H9 (cell line): Measurements from ENCODE around the gene GRIN2D. TPM values are rescaled to one million over a fixed set of nuclear protein-coding genes. Genes with fewer than 3 reads are reported as not detected.

Experiments used
- DNase-seq: peaks from one replicate; pipeline ENCODE4 v3.0.0-alpha.2; 2017
- H2AFZ ChIP-seq: one replicate; pipeline ENCODE4 v1.6.1; 2013; ENCODE audit warnings: mild to moderate bottlenecking, low read length, control low read depth, moderate library complexity
- H2AK5ac ChIP-seq: 2 replicates; pipeline ENCODE4 v1.6.1; 2013; ENCODE audit warnings: low read length, control low read depth, mixed read lengths; ENCODE audit not compliant: insufficient read length
- H2BK120ac ChIP-seq: one replicate; pipeline ENCODE4 v1.6.1; 2013; ENCODE audit warnings: low read depth, mild to moderate bottlenecking, low read length, control low read depth, inconsistent platforms; ENCODE audit not compliant: poor library complexity, severe bottlenecking
- H2BK12ac ChIP-seq: 2 replicates; pipeline ENCODE4 v1.6.1; 2013; ENCODE audit warnings: low read length, control low read depth, mixed read lengths, low read depth; ENCODE audit not compliant: insufficient read length
- H2BK15ac ChIP-seq: 2 replicates; pipeline ENCODE4 v1.6.1; 2013; ENCODE audit warnings: low read depth, low read length, control low read depth
- H2BK20ac ChIP-seq: one replicate; pipeline ENCODE4 v1.6.1; 2013; ENCODE audit warnings: low read depth, mild to moderate bottlenecking, low read length, control low read depth, inconsistent platforms; ENCODE audit not compliant: poor library complexity, severe bottlenecking
- H2BK5ac ChIP-seq: 2 replicates; pipeline ENCODE4 v1.6.1; 2013; ENCODE audit warnings: low read length, control low read depth, mixed read lengths; ENCODE audit not compliant: insufficient read length
- H3K14ac ChIP-seq: 2 replicates; pipeline ENCODE4 v1.6.1; 2013; ENCODE audit warnings: low read length, control low read depth; ENCODE audit not compliant: insufficient read depth
- H3K18ac ChIP-seq: 2 replicates; pipeline ENCODE4 v1.6.1; 2013; ENCODE audit warnings: low read depth, mild to moderate bottlenecking, mixed read lengths, low read length, control low read depth; ENCODE audit not compliant: insufficient read length
- H3K23ac ChIP-seq: 2 replicates; pipeline ENCODE4 v1.6.1; 2013; ENCODE audit warnings: low read length, control low read depth, mixed read lengths, low read depth; ENCODE audit not compliant: insufficient read length
- H3K23me2 ChIP-seq: 2 replicates; pipeline ENCODE4 v1.6.1; 2013; ENCODE audit warnings: low read depth, mild to moderate bottlenecking, mixed read lengths, low read length, control low read depth; ENCODE audit not compliant: insufficient read length, poor library complexity, severe bottlenecking
- H3K27ac ChIP-seq: 2 replicates; pipeline ENCODE4 v1.5.1; 2013; ENCODE audit warnings: low read length, control low read depth, mixed read lengths, low read depth; ENCODE audit not compliant: insufficient read length
- H3K27me3 ChIP-seq: 2 replicates; pipeline ENCODE4 v1.6.1; 2013; ENCODE audit warnings: low read length, control low read depth, inconsistent platforms; ENCODE audit not compliant: insufficient read depth
- H3K4ac ChIP-seq: 2 replicates; pipeline ENCODE4 v1.6.1; 2013; ENCODE audit warnings: low read depth, mild to moderate bottlenecking, control low read depth, inconsistent platforms, low read length, moderate library complexity
- H3K4me1 ChIP-seq: 2 replicates; pipeline ENCODE4 v1.6.1; 2013; ENCODE audit warnings: low read length, control low read depth, inconsistent platforms; ENCODE audit not compliant: insufficient read depth
- H3K4me2 ChIP-seq: 2 replicates; pipeline ENCODE4 v1.6.1; 2013; ENCODE audit warnings: low read length, control low read depth, mixed read lengths; ENCODE audit not compliant: insufficient read length, insufficient read depth
- H3K56ac ChIP-seq: 2 replicates; pipeline ENCODE4 v1.6.1; 2013; ENCODE audit warnings: low read depth, mild to moderate bottlenecking, mixed read lengths, low read length, control low read depth; ENCODE audit not compliant: insufficient read length
- H3K79me1 ChIP-seq: 2 replicates; pipeline ENCODE4 v1.6.1; 2013; ENCODE audit warnings: low read depth, mild to moderate bottlenecking, moderate library complexity, low read length, control low read depth, inconsistent platforms; ENCODE audit not compliant: insufficient read depth, poor library complexity, severe bottlenecking
- H3K79me2 ChIP-seq: 2 replicates; pipeline ENCODE4 v1.6.1; 2013; ENCODE audit warnings: low read length, control low read depth, inconsistent platforms; ENCODE audit not compliant: insufficient read depth
- H3K9ac ChIP-seq: 2 replicates; pipeline ENCODE4 v1.6.1; 2013; ENCODE audit warnings: low read length, control low read depth, mixed read lengths; ENCODE audit not compliant: insufficient read length; ENCODE audit errors: extremely low read depth
- H3K9me3 ChIP-seq: one replicate; pipeline ENCODE4 v1.6.1; 2013; ENCODE audit warnings: low read depth, low read length, inconsistent platforms; ENCODE audit not compliant: control insufficient read depth
- H3T11ph ChIP-seq: one replicate; pipeline ENCODE4 v1.6.1; 2013; ENCODE audit warnings: mild to moderate bottlenecking, low read length, control low read depth, inconsistent platforms
- H4K20me1 ChIP-seq: one replicate; pipeline ENCODE4 v1.6.1; 2013; ENCODE audit not compliant: control insufficient read depth, insufficient read length, insufficient read depth
- H4K5ac ChIP-seq: 2 replicates; pipeline ENCODE4 v1.6.1; 2013; ENCODE audit warnings: low read depth, mild to moderate bottlenecking, mixed read lengths, low read length, control low read depth; ENCODE audit not compliant: insufficient read length
- H4K8ac ChIP-seq: replicated peaks from 2 replicates; pipeline ENCODE4 v1.6.1; 2013; ENCODE audit warnings: low read length, control low read depth, mixed read lengths, low read depth; ENCODE audit not compliant: insufficient read length
- H4K91ac ChIP-seq: 2 replicates; pipeline ENCODE4 v1.6.1; 2013; ENCODE audit warnings: low read depth, mild to moderate bottlenecking, moderate library complexity, mixed read lengths, low read length, control low read depth; ENCODE audit not compliant: insufficient read length
- H3K27ac Mint-ChIP-seq, 3 experiments: 2 replicates in 2 of 3; 3 replicates in 1 of 3; pipeline ENCODE4 v1.8.0; 2020 to 2021; ENCODE audit warnings: mixed read lengths in 3 of 3, mild to moderate bottlenecking in 1 of 3, moderate library complexity in 1 of 3
- H3K27me3 Mint-ChIP-seq: 2 replicates; pipeline ENCODE4 v1.8.0; 2021; ENCODE audit warnings: low read depth, mild to moderate bottlenecking, moderate library complexity, mixed read lengths
- H3K36me3 Mint-ChIP-seq, 3 experiments: 2 replicates in 2 of 3; 3 replicates in 1 of 3; pipeline ENCODE4 v1.8.0; 2020 to 2021; ENCODE audit warnings: low read depth in 3 of 3, mixed read lengths in 3 of 3; ENCODE audit not compliant: insufficient read depth in 1 of 3
- H3K4me1 Mint-ChIP-seq, 2 experiments: 2 replicates each; pipeline ENCODE4 v1.8.0; 2020; ENCODE audit warnings: mixed read lengths in 2 of 2
- H3K4me3 Mint-ChIP-seq, 2 experiments: 2 replicates in 1 of 2; 3 replicates in 1 of 2; pipeline ENCODE4 v1.8.0; 2020 to 2021; ENCODE audit warnings: mild to moderate bottlenecking in 2 of 2, mixed read lengths in 2 of 2, moderate library complexity in 1 of 2
- H3K9me3 Mint-ChIP-seq, 2 experiments: 2 replicates in 1 of 2; 3 replicates in 1 of 2; pipeline ENCODE4 v1.8.0; 2020; ENCODE audit warnings: mild to moderate bottlenecking in 2 of 2, mixed read lengths in 2 of 2, moderate library complexity in 1 of 2
- CTCF ChIP-seq: fragments of 200-600 bp; sonication (generic); conservative IDR thresholded peaks from 3 replicates; pipeline ENCODE4 v1.8.0; 2021; ENCODE audit warnings: antibody characterized with exemption, mild to moderate bottlenecking
- WGBS: extraction: QIAGEN DNeasy Blood & Tissue Kit; methylation state at CpG from one replicate; pipeline ENCODE4 v1.1.7; 2013; ENCODE audit warnings: missing lambda C conversion rate, low lambda C conversion rate, mixed read lengths; ENCODE audit not compliant: insufficient read length; ENCODE audit errors: extremely low coverage; 5-methylcytosine and 5-hydroxymethylcytosine counted together
- total RNA-seq: library from RNA; stranded (reverse); gene quantifications from 2 replicates; pipeline ENCODE4 v1.2.1, GENCODE V29; 2021

GRIN2D gene
- total RNA-seq, 1 experiment from 2014 or later, result 5.9 TPM

- Histone ChIP-seq H2BK12ac (no peak overlapping the region), H3K56ac (no peak overlapping the region), H3K27me3 (no peaks in the 10 kb centered on the region), H3K18ac (no peak overlapping the region), H2AFZ (no peak overlapping the region), H4K8ac (no peak overlapping the region), H3K9ac (no peak overlapping the region), H2BK5ac (no peak overlapping the region), H3K4me1 (no peaks in the 10 kb centered on the region), H3K79me2 (no peaks in the 10 kb centered on the region), H4K91ac (no peak overlapping the region), H2AK5ac (no peak overlapping the region), H2BK20ac (no peak overlapping the region), H3K14ac (no peak overlapping the region), H2BK120ac (no peak overlapping the region), H3K4ac (no peak overlapping the region), H4K20me1 (no peaks in the 10 kb centered on the region), H2BK15ac (no peak overlapping the region), H3K9me3 (no peaks in the 10 kb centered on the region), H3K79me1 (no peaks in the 10 kb centered on the region), H3K23me2 (no peaks in the 10 kb centered on the region), H4K5ac (no peak overlapping the region), H3K4me2 (no peak overlapping the region), H3K27ac (no peak overlapping the region), H3T11ph (no peak overlapping the region), H3K23ac (no peak overlapping the region)
- Mint-ChIP-seq H3K4me3 (no peak overlapping the region), H3K4me1 (peaks cover 2 to 6% of the 10 kb centered on the region in 2 experiments; a peak in 3 of 4 replicates), H3K27ac (no peak overlapping the region), H3K27me3 (no peaks in the 10 kb centered on the region), H3K9me3 (no peaks in the 10 kb centered on the region), H3K36me3 (peaks cover 0 to 4% (median 0%) of the 10 kb centered on the region in 3 experiments; a peak in 2 of 7 replicates)
- TF ChIP-seq CTCF, result no peak
- WGBS, result no CpG with 5 or more reads among the region's 2 CpGs
- DNase-seq, result no peak
Measured at GRCh38 chr19:48346191-48346590, 47.3 kb upstream of the GRIN2D start.
